HEK293 (cell line): ENCODE measurements around the gene ESRRA.

Experiments used
- CTCF ChIA-PET: fragments of 350-600 bp; formaldehyde crosslinking; extraction: SDS; loops from one replicate; lab custom pipeline; 2021; ENCODE audit warnings: antibody characterized with exemption; lab: Yijun Ruan, JAX
- POLR2A ChIA-PET: fragments of 300-600 bp; formaldehyde crosslinking; extraction: SDS; loops from one replicate; lab custom pipeline; 2020; ENCODE audit warnings: antibody characterized with exemption, inconsistent platforms; lab: Yijun Ruan, JAX
- H3K27ac ChIP-seq: fragments of 200-500 bp; sonication (Bioruptor generic); 2 replicates; pipeline ENCODE4 v1.5.1; 2014; ENCODE audit warnings: low read depth, low read length, control low read depth, inconsistent platforms; ENCODE audit errors: extremely low read depth
- H3K36me3 ChIP-seq, 2 experiments: fragments of 200-500 bp in 1 of 2; sonication (Bioruptor generic) in 1 of 2; 1 replicate in 1 of 2; 2 replicates in 1 of 2; pipeline ENCODE4 v1.5.1; 2014 to 2017; ENCODE audit warnings: inconsistent platforms in 2 of 2, low read length in 2 of 2; ENCODE audit not compliant: control insufficient read depth in 2 of 2, insufficient read depth in 1 of 2
- H3K4me1 ChIP-seq: fragments of 200-500 bp; sonication (Bioruptor generic); 2 replicates; pipeline ENCODE4 v1.5.1; 2014; ENCODE audit warnings: mild to moderate bottlenecking, low read length, inconsistent platforms; ENCODE audit not compliant: control insufficient read depth, insufficient read depth
- H3K4me3 ChIP-seq: 2 replicates; pipeline ENCODE4 v1.5.1; 2011; ENCODE audit warnings: low read depth, mild to moderate bottlenecking, control low read depth, low read length, moderate library complexity
- H3K9me3 ChIP-seq: fragments of 200-500 bp; sonication (Bioruptor generic); 2 replicates; pipeline ENCODE4 v1.5.1; 2014; ENCODE audit warnings: low read depth, low read length, inconsistent platforms; ENCODE audit not compliant: control insufficient read depth, insufficient read depth
- BCL11A ChIP-seq: fragments of 450-650 bp; formaldehyde crosslinking; IDR thresholded peaks from 2 replicates; pipeline ENCODE4 v1.5.1; 2016; ENCODE audit warnings: low read depth, missing biosample characterization, missing genetic modification characterization
- EGR2 ChIP-seq: fragments of 450-650 bp; formaldehyde crosslinking; IDR thresholded peaks from 2 replicates; pipeline ENCODE4 v1.5.1; 2016; ENCODE audit warnings: low read depth, missing biosample characterization, missing genetic modification characterization
- HOXC10 ChIP-seq: sonication (generic); formaldehyde crosslinking; IDR thresholded peaks from 2 replicates; pipeline ENCODE4 v1.8.1; 2023; ENCODE audit warnings: mild to moderate bottlenecking, missing genetic modification reagents
- KLF8 ChIP-seq: fragments of 450-650 bp; formaldehyde crosslinking; IDR thresholded peaks from 2 replicates; pipeline ENCODE4 v1.5.1; 2016; ENCODE audit warnings: missing biosample characterization, missing genetic modification characterization
- MZF1 ChIP-seq: fragments of 450-650 bp; formaldehyde crosslinking; IDR thresholded peaks from 2 replicates; pipeline ENCODE4 v1.5.1; 2017; ENCODE audit warnings: missing biosample characterization, missing genetic modification characterization, borderline replicate concordance
- OSR2 ChIP-seq: fragments of 450-650 bp; formaldehyde crosslinking; IDR thresholded peaks from 2 replicates; pipeline ENCODE4 v1.5.1; 2016; ENCODE audit warnings: missing biosample characterization, missing genetic modification characterization
- PRDM1 ChIP-seq: fragments of 450-650 bp; formaldehyde crosslinking; IDR thresholded peaks from 2 replicates; pipeline ENCODE4; 2016; ENCODE audit warnings: missing biosample characterization, missing genetic modification characterization
- RBAK ChIP-seq: fragments of 450-650 bp; formaldehyde crosslinking; IDR thresholded peaks from 2 replicates; pipeline ENCODE4 v1.5.1; 2016; ENCODE audit warnings: missing biosample characterization, missing genetic modification characterization
- SETDB1 ChIP-seq: IDR thresholded peaks from one replicate; pipeline ENCODE4 v1.6.1; 2017; ENCODE audit warnings: mild to moderate bottlenecking, low read length, moderate library complexity, mixed read lengths; ENCODE audit not compliant: insufficient read length
- SP2 ChIP-seq: fragments of 450-650 bp; formaldehyde crosslinking; IDR thresholded peaks from 2 replicates; pipeline ENCODE4 v1.5.1; 2016; ENCODE audit warnings: missing biosample characterization, missing genetic modification characterization
- SP7 ChIP-seq: fragments of 450-650 bp; formaldehyde crosslinking; IDR thresholded peaks from 2 replicates; pipeline ENCODE4 v1.5.1; 2016; ENCODE audit warnings: missing biosample characterization, missing genetic modification characterization
- ZBTB20 ChIP-seq: fragments of 450-650 bp; formaldehyde crosslinking; IDR thresholded peaks from 2 replicates; pipeline ENCODE4 v1.5.1; 2016; ENCODE audit warnings: missing biosample characterization, missing genetic modification characterization
- ZNF112 ChIP-seq: fragments of 450-650 bp; formaldehyde crosslinking; IDR thresholded peaks from 2 replicates; pipeline ENCODE4 v1.5.0; 2017; ENCODE audit warnings: missing biosample characterization, missing genetic modification characterization
- ZNF140 ChIP-seq: fragments of 450-650 bp; formaldehyde crosslinking; IDR thresholded peaks from 2 replicates; pipeline ENCODE4 v1.5.1; 2016; ENCODE audit warnings: missing biosample characterization, missing genetic modification characterization
- ZNF169 ChIP-seq: fragments of 450-650 bp; formaldehyde crosslinking; IDR thresholded peaks from 2 replicates; pipeline ENCODE4 v1.5.1; 2016; ENCODE audit warnings: missing biosample characterization, missing genetic modification characterization
- ZNF19 ChIP-seq: fragments of 450-650 bp; formaldehyde crosslinking; IDR thresholded peaks from 2 replicates; pipeline ENCODE4; 2016; ENCODE audit warnings: missing biosample characterization, missing genetic modification characterization, low read depth
- ZNF274 ChIP-seq, 2 experiments: fragments of 200-500 bp in 1 of 2; fragments of 450-650 bp in 1 of 2; sonication (Bioruptor generic) in 1 of 2; formaldehyde crosslinking in 1 of 2; IDR thresholded peaks; 2 replicates each; pipeline versions ENCODE4 v1.5.1 to v1.6.1; 2014 to 2016; ENCODE audit warnings: borderline replicate concordance in 1 of 2, inconsistent platforms in 1 of 2, low read length in 1 of 2, missing biosample characterization in 1 of 2, missing genetic modification characterization in 1 of 2
- ZNF394 ChIP-seq: fragments of 450-650 bp; formaldehyde crosslinking; IDR thresholded peaks from 2 replicates; pipeline ENCODE4 v1.5.1; 2016; ENCODE audit warnings: missing biosample characterization, missing genetic modification characterization, mild to moderate bottlenecking, moderate library complexity, borderline replicate concordance
- ZNF544 ChIP-seq: fragments of 450-650 bp; formaldehyde crosslinking; IDR thresholded peaks from 2 replicates; pipeline ENCODE4 v1.5.0; 2017; ENCODE audit warnings: missing biosample characterization, missing genetic modification characterization
- ZNF560 ChIP-seq: fragments of 450-650 bp; formaldehyde crosslinking; IDR thresholded peaks from 2 replicates; pipeline ENCODE4 v1.5.1; 2017; ENCODE audit warnings: missing biosample characterization, missing genetic modification characterization, borderline replicate concordance
- ZNF670 ChIP-seq: fragments of 450-650 bp; formaldehyde crosslinking; IDR thresholded peaks from 2 replicates; pipeline ENCODE4 v1.5.1; 2016; ENCODE audit warnings: missing biosample characterization, missing genetic modification characterization, low read depth
- ZNF76 ChIP-seq: fragments of 450-650 bp; formaldehyde crosslinking; IDR thresholded peaks from 2 replicates; pipeline ENCODE4; 2016; ENCODE audit warnings: low read depth, missing biosample characterization, missing genetic modification characterization, borderline replicate concordance
- ZNF768 ChIP-seq: fragments of 450-650 bp; formaldehyde crosslinking; IDR thresholded peaks from 2 replicates; pipeline ENCODE4 v1.5.1; 2018; ENCODE audit warnings: missing biosample characterization, mild to moderate bottlenecking, missing genetic modification characterization
- ZNF776 ChIP-seq: fragments of 450-650 bp; formaldehyde crosslinking; IDR thresholded peaks from 2 replicates; pipeline ENCODE4 v1.5.0; 2017; ENCODE audit warnings: missing biosample characterization, missing genetic modification characterization, borderline replicate concordance
- TF ChIP-seq, protein P1 (sequence below): fragments of 450-650 bp; formaldehyde crosslinking; IDR thresholded peaks from 2 replicates; pipeline ENCODE4 v1.5.0; 2017; ENCODE audit warnings: missing biosample characterization, missing genetic modification characterization, borderline replicate concordance
- TF ChIP-seq, protein P2 (sequence below): fragments of 450-650 bp; formaldehyde crosslinking; IDR thresholded peaks from 2 replicates; pipeline ENCODE4 v1.5.1; 2017; ENCODE audit warnings: missing biosample characterization, missing genetic modification characterization
- TF ChIP-seq, protein P3 (sequence below): fragments of 450-650 bp; formaldehyde crosslinking; IDR thresholded peaks from 2 replicates; pipeline ENCODE4 v1.5.1; 2017; ENCODE audit warnings: missing biosample characterization, missing genetic modification characterization
- TF ChIP-seq, protein P4 (sequence below): fragments of 450-650 bp; IDR thresholded peaks from 2 replicates; pipeline ENCODE4 v1.5.1; 2018; ENCODE audit warnings: missing biosample characterization, missing genetic modification characterization
- TF ChIP-seq, protein P5 (sequence below): IDR thresholded peaks from 2 replicates; pipeline ENCODE4 v1.6.1; 2011; ENCODE audit warnings: mild to moderate bottlenecking, low read depth, low read length, borderline replicate concordance

ESRRA gene

DNA sequence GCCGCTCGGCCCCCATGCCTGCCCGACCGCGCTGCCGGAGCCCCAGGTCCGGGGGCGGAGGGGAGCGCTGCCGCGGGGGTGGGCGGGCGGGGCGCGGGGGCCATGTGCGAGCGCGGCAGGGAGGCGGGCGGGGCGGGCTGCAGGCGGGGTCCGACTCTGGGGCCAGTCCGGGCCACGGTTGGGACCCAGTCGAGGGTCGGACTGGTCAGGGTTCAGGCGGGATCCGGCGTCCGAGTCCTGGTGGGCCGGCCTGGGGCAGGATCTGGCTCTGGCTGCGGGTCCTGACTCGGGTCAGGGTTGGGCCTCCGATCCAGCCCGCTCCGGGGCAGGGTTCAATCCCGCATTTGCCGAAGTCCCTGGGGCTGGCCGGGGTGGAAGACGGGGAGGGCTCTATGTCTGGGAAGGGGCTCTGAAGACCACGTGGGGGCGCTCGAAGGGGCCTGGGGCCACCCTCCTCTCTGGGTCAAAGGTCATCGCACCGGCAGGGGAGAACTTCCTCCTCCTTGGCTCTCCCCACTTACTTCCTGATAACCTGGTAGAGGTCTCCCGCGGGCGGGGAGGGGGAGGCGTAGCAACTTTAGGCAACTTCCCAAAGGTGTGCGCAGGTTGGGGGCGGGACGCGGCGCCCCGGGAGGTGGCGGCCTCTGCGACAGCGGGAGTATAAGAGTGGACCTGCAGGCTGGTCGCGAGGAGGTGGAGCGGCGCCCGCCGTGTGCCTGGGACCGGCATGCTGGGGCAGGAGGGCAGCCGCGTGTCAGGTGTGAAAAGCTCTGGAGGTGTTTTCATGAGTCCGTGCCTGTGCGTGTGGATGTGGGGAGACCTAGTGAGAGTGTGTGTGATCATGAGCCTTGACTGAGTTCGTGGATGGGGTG lies 603 bp downstream of the ESRRA start:
- ChIA-PET POLR2A (interaction anchor here (0.6 to 3.6 kb wide), 6 partner anchors 12 to 1192 kb away, joined by 3 to 43 read pairs (median 12); partner anchors contain the start of genes NUDT22, PRDX5, STIP1 and TRMT112), CTCF (interaction anchor here (0.6 to 5.8 kb wide), 9 partner anchors 24 to 301 kb away, joined by 3 to 63 read pairs (median 3); no protein-coding TSS in a partner anchor)
- Histone ChIP-seq H3K4me3 (peak overlapping the region; percentile 62), H3K36me3 (peaks cover 0 to 5% of the 10 kb centered on the region in 2 experiments; a peak in 1 of 3 replicates), H3K27ac (peak overlapping the region; percentile 59; the same call in 1 of the 2 replicates), H3K9me3 (no peaks in the 10 kb centered on the region), H3K4me1 (no peaks in the 10 kb centered on the region)
- TF ChIP-seq, protein P1, sequence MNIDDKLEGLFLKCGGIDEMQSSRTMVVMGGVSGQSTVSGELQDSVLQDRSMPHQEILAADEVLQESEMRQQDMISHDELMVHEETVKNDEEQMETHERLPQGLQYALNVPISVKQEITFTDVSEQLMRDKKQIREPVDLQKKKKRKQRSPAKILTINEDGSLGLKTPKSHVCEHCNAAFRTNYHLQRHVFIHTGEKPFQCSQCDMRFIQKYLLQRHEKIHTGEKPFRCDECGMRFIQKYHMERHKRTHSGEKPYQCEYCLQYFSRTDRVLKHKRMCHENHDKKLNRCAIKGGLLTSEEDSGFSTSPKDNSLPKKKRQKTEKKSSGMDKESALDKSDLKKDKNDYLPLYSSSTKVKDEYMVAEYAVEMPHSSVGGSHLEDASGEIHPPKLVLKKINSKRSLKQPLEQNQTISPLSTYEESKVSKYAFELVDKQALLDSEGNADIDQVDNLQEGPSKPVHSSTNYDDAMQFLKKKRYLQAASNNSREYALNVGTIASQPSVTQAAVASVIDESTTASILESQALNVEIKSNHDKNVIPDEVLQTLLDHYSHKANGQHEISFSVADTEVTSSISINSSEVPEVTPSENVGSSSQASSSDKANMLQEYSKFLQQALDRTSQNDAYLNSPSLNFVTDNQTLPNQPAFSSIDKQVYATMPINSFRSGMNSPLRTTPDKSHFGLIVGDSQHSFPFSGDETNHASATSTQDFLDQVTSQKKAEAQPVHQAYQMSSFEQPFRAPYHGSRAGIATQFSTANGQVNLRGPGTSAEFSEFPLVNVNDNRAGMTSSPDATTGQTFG = no peak
- TF ChIP-seq KLF8 (tag by site-specific recombination) (no peak), ZNF169 (tag by site-specific recombination) (no peak), ZNF670 (tag by site-specific recombination) (no peak), BCL11A (tag by site-specific recombination) (peak; percentile 71), ZNF140 (tag by site-specific recombination) (no peak), OSR2 (tag by site-specific recombination) (no peak), ZNF394 (0 out of 2 replicates have a peak, but pooled peaks have one; percentile 9), ZNF274 (IDR thresholded peaks at IDR 0.05; ENCODE audit: low read length) (no peak), ZNF274 (tag by site-specific recombination; IDR thresholded peaks at IDR 0.05; ENCODE audit: borderline replicate concordance) (no peak), ZNF768 (tag by site-specific recombination) (no peak), ZNF76 (tag by site-specific recombination) (no peak), EGR2 (peak; percentile 35; the same call in 1 of the 2 replicates), ZNF19 (no peak), RBAK (tag by site-specific recombination) (no peak), ZNF560 (tag by site-specific recombination) (no peak), SP7 (tag by site-specific recombination) (no peak), SETDB1 (no peak), MZF1 (tag by site-specific recombination) (no peak), PRDM1 (tag by site-specific recombination) (no peak), HOXC10 (CRISPR knock-in tag) (no peak), SP2 (tag by site-specific recombination) (peak; percentile 52; the same call in 1 of the 2 replicates), ZNF544 (tag by site-specific recombination) (no peak), ZNF776 (tag by site-specific recombination) (no peak), ZNF112 (tag by site-specific recombination) (no peak), ZBTB20 (tag by site-specific recombination) (peak; percentile 89)
- TF ChIP-seq, protein P2, sequence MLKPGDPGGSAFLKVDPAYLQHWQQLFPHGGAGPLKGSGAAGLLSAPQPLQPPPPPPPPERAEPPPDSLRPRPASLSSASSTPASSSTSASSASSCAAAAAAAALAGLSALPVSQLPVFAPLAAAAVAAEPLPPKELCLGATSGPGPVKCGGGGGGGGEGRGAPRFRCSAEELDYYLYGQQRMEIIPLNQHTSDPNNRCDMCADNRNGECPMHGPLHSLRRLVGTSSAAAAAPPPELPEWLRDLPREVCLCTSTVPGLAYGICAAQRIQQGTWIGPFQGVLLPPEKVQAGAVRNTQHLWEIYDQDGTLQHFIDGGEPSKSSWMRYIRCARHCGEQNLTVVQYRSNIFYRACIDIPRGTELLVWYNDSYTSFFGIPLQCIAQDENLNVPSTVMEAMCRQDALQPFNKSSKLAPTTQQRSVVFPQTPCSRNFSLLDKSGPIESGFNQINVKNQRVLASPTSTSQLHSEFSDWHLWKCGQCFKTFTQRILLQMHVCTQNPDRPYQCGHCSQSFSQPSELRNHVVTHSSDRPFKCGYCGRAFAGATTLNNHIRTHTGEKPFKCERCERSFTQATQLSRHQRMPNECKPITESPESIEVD (tag by site-specific recombination) = no peak
- TF ChIP-seq, protein P3, sequence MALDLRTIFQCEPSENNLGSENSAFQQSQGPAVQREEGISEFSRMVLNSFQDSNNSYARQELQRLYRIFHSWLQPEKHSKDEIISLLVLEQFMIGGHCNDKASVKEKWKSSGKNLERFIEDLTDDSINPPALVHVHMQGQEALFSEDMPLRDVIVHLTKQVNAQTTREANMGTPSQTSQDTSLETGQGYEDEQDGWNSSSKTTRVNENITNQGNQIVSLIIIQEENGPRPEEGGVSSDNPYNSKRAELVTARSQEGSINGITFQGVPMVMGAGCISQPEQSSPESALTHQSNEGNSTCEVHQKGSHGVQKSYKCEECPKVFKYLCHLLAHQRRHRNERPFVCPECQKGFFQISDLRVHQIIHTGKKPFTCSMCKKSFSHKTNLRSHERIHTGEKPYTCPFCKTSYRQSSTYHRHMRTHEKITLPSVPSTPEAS (tag by site-specific recombination) = no peak
- TF ChIP-seq, protein P4, sequence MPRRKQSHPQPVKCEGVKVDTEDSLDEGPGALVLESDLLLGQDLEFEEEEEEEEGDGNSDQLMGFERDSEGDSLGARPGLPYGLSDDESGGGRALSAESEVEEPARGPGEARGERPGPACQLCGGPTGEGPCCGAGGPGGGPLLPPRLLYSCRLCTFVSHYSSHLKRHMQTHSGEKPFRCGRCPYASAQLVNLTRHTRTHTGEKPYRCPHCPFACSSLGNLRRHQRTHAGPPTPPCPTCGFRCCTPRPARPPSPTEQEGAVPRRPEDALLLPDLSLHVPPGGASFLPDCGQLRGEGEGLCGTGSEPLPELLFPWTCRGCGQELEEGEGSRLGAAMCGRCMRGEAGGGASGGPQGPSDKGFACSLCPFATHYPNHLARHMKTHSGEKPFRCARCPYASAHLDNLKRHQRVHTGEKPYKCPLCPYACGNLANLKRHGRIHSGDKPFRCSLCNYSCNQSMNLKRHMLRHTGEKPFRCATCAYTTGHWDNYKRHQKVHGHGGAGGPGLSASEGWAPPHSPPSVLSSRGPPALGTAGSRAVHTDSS (tag by site-specific recombination) = no peak
- TF ChIP-seq, protein P5, sequence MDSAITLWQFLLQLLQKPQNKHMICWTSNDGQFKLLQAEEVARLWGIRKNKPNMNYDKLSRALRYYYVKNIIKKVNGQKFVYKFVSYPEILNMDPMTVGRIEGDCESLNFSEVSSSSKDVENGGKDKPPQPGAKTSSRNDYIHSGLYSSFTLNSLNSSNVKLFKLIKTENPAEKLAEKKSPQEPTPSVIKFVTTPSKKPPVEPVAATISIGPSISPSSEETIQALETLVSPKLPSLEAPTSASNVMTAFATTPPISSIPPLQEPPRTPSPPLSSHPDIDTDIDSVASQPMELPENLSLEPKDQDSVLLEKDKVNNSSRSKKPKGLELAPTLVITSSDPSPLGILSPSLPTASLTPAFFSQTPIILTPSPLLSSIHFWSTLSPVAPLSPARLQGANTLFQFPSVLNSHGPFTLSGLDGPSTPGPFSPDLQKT = no peak
